ENCODE data around the gene EVL. TPM values are rescaled to one million over a fixed set of nuclear protein-coding genes. Genes with fewer than 3 reads are reported as not detected.
"Not testable (repeated sequence)": the region's sequence is repeated elsewhere in the genome, so short reads cannot be mapped to it uniquely, and the experiment has no call there.

The EVL gene
- polyA plus RNA-seq, 3 donors, result 35.3 to 37.8 (median 36.5) TPM

DNA sequence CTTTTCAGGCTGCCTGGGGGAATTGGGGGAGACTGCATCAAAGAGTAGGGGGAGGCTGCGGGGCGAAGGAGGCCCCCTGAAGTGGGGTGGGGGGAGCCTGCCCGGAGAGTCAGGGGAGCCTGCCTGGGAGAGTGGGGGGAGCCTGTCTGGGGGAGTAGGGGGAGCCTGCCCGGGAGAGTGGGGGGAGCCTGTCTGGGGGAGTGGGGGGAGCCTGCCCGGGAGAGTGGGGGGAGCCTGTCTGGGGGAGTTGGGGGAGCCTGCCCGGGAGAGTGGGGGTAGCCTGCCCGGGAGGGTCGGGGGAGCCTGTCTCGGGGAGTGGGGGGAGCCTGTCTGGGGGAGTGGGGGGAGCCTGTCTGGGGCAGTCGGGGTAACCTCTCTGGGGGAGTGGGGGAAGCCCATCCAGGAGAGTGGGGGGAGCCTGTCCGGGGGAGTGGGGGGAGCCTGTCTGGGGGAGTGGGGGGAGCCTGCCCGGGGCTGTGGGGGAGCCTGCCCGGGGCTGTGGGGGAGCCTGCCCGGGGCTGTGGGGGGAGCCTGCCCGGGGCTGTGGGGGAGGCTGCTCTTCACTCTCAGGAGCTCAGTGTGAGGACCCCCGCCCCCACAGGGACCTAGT, 100.7 kb downstream of the EVL start:
- no peak overlapping the region for H3K27ac ChIP-seq (ENCODE audit: low read depth, low read length)
- 29 to 33% (median 30%) methylated on average over 8 to 16 of the region's 16 CpGs for WGBS, 3 donors

DNA sequence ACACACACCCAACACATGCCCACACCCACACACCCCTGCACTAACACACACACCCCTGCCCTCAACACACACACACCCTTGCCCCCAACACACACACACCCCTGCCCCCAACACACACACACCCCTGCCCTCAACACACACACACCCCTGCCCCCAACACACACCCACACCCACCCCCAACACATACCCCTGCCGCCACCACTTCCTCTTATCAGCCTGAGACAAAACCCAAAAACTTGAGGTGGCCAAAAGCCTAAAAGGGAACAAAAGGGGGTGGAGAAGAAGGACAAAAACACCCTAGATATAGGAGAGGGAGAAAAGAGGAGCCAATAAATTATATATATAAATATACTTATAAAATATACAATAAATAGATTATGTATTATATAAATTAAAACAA, 103.3 kb downstream of the EVL start:
- 50 to 84% (median 61%) methylated on average over 1 of the region's 1 CpG for WGBS, 3 donors
- H3K27ac ChIP-seq (ENCODE audit: low read depth, low read length), result no peak overlapping the region

DNA sequence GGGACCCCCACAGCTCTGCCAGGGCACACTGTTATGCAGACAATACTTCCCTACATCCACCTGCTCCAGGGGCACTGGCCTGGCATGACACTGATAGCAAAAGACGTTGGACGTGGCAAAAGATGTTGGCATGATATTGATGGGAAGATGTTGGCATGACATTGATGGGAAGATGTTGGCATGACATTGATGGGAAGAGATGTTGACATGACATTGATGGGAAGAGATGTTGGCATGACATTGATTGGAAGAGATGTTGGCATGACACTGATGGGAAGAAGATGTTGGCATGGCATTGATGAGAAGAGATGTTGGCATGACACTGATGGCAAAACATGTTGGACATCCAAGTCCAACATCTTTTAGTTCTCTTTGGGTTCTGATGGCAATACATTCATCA, 105.7 kb downstream of the EVL start:
- no peak overlapping the region for H3K27ac ChIP-seq (ENCODE audit: low read depth, low read length)
- WGBS, 3 donors, result 93 to 100% (median 97%) methylated on average over 2 of the region's 2 CpGs

DNA sequence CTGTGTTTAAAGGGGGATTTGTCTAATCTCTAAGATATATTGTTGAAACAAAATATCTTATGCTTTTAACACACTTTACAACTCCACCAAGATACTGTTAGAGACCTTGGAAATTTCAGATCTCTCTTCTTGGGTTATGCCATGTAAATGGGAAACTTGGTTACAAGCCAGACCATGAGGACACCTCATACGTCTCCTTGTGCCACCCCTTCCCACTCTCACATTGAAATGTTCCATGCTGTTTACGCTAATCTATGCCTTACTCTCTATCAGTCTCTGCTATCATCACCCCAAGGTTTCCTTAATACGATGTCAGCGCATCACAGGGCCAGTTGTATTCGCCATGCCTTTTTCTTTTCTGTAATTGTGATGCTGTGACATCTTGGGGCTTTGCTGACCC, 107.6 kb downstream of the EVL start:
- 83 to 91% (median 86%) methylated on average over 5 of the region's 5 CpGs for WGBS, 3 donors
- H3K27ac ChIP-seq (ENCODE audit: low read depth, low read length), result no peak overlapping the region

DNA sequence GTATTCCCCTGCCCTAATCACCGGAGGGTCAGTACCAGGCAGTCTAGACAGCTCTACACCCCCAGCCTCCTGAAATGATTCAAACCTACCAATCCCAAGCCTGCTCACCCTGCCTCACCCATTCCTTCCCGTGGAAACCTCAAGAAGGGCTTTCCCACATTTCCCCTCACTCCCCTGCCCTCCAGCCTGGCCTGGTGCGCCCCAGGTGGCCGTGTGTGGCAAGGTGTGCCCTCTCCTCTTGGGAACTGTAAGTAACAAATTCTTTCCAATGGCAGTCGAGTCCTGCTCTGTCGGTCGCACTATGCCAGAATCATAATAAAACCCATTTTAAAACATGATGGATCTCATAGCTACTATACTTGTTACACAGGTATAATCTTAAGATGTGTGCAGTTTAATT, 108.1 kb downstream of the EVL start:
- 69 to 78% (median 76%) methylated on average over 7 of the region's 7 CpGs for WGBS, 3 donors
- H3K27ac ChIP-seq (ENCODE audit: low read depth, low read length), result no peak overlapping the region

DNA sequence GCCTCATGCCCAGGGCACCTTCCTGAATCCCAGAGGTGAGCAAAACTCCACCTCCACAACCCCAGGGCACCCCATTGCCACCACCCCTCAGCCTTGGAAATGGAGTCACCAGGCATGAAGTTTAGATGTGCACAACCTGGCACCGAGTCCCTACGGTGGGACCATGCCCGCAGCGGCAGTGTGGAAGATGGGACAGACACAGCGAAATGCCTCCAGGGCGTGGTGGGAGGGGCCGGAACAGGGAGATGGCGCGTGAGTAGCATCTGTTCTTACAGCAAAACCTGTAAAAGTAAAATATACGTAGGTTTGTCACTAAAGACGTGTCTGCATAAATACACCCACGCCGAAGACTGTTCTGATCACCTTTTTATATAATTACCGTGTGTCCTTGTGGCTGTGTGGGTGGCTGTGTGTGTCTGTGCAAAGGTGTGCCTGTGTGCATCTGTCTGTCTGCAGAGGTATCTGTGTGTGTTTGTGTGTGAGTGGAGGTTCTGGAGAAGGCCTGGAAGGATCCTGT, 111.6 kb downstream of the EVL start:
- WGBS, 3 donors, result 95% methylated on average over 14 of the region's 14 CpGs

DNA sequence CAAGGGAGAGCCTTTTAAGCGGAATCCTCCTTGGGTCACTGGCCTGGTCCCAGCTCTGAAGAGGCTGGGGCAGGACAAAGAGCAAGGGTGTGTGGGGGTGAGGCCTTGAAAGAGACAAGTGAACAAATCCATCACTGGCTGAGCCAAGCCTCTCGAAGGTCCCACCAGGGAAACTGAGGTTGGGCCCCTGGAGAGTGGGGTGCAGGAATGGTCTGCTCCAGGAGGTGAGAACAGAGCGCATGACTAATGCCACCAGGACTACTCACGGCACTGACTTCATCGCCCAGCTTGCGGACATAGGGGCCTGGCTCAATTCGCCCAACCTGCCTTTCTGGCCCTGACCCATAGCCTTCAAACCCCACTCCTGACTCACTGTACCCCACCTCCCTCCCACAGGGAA, 113.5 kb downstream of the EVL start:
- no peak overlapping the region for H3K27ac ChIP-seq (ENCODE audit: low read depth, low read length)
- WGBS, 3 donors, result 96 to 100% (median 96%) methylated on average over 7 of the region's 7 CpGs

More for the DNA sequence above, 111.6 kb downstream of the EVL start:
- no peak overlapping the region for H3K27ac ChIP-seq (ENCODE audit: low read depth, low read length)

DNA sequence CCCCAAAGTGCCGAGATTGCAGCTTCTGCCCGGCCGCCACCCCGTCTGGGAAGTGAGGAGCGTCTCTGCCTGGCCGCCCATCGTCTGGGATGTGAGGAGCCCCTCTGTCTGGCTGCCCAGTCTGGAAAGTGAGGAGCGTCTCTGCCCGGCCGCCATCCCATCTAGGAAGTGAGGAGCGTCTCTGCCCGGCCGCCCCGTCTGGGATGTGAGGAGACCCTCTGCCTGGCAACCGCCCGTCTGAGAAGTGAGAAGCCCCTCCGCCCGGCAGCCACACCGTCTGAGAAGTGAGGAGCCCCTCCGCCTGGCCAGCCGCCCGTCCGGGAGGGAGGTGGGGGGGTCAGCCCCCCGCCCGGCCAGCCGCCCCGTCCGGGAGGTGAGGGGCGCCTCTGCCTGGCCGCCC, 115.4 kb downstream of the EVL start:
- 91 to 94% (median 92%) methylated on average over 18 to 23 of the region's 30 CpGs for WGBS, 3 donors
- not testable (repeated sequence) for H3K27ac ChIP-seq (ENCODE audit: low read depth, low read length)

DNA sequence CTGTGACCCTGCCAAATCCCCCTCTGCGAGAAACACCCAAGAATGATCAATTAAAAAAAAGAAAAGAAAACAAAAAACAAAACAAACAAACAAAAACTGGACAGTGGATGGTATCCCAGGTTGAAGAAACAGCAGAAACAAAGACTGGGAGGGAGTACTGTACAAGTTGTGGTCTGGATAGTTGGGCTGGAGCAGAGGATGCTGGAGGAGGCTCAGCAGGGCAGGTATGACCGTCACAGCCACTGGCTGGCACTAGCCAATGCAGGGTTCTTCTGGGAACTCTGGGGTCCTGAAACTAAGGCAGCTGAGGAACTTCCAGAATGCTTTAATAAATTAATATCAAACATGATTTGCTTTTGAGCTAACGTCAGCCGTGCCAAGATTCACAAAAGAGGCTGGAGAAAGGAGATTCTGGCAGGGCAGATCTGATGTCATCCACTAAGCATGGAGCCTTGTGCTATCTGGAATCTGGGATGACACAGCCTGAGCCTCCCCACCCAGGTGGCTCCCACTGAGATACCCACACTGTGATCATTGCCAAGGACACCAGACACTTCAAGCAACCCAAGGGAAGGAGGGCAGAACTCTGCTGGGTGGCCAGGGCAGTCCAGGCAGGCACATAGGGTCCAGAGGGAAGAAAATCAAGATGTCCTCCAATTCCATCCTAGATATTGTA, 116.8 kb downstream of the EVL start:
- not testable (repeated sequence) for H3K27ac ChIP-seq (ENCODE audit: low read depth, low read length)
- WGBS, 3 donors, result 71 to 79% (median 77%) methylated on average over 3 to 4 of the region's 4 CpGs

DNA sequence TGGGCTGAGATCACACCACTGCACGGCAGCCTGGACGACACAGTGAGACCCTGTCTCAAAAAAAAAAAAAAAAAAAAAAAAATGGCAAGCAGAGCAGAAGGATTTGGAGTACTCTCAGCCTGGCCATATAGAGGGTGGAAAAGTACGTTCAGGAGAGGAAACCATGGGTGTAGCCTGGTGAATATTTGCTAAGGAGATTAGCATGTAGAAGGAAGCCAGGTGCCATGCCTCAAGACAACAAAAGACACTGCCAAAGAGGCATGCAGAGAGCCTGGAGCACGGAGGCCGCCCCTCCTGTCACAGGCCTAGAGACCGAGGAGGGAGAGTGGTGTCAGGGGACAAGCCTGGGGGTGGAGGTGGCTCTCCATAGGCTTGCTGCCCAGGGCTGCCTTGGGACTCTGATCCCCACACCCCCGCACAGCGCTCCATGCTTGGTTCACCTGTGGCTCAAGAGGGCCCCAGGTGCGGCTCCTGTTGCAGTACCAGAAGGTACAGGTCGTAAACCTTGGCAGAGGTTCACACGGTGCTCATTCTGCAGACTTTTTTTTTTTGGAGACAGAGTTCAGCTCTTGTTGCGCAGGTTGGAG, 122.1 kb downstream of the EVL start:
- WGBS, 3 donors, result 82 to 88% (median 82%) methylated on average over 12 of the region's 12 CpGs

DNA sequence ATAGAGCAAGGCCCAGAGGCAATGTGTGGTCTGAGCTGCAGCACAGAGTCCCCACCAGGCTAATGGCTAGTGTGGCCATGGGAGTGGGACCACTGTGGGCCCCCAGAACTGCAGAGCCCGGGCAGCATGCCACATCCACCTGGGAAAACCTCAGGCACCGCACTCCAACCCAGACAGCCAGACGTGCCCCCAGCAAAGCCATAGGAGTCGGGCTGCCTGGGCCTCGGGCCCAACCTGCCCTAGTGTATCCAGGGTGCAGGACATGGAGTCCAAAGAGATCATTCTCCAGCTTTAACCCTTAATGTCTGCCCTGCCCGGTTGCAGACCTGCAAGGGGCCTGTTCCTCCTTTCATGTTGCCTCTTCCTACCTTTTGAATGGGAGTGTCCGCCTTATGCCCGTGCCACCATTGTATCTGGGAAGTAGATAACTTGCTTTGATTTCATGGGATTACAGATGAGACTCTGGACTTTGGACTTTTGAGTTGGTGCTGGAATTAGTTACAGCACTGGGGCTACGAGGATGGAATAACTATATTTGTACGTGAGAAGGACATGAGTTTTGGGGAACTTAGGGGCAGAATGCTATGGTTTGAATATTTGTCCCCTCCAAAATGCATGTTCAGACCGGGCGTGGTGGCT, 123.3 kb downstream of the EVL start:
- H3K27ac ChIP-seq (ENCODE audit: low read depth, low read length), result no peak overlapping the region
- WGBS, 3 donors, result 83 to 91% (median 87%) methylated on average over 12 of the region's 12 CpGs

More for the DNA sequence above, 122.1 kb downstream of the EVL start:
- H3K27ac ChIP-seq (ENCODE audit: low read depth, low read length), result no peak overlapping the region

DNA sequence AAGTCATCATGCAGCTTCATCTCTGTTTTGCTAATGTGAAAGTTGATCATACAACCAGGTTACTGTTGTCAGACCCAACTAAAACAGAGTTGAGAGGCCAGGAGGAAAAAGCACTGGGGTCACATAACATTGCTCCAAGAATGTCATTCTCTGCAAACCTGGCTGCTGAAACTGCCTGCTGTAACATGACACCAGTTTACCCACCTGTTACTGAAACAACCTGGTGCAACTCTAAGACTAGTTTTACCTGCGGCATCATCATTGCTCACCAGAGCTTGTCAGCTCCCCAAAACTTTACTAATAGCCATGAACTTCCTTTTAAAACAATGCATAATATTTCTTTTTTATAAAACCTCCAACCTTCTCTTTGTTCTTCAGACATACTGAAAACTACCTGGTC, 124.9 kb downstream of the EVL start:
- 93 to 96% (median 96%) methylated on average over 1 of the region's 1 CpG for WGBS, 3 donors

DNA sequence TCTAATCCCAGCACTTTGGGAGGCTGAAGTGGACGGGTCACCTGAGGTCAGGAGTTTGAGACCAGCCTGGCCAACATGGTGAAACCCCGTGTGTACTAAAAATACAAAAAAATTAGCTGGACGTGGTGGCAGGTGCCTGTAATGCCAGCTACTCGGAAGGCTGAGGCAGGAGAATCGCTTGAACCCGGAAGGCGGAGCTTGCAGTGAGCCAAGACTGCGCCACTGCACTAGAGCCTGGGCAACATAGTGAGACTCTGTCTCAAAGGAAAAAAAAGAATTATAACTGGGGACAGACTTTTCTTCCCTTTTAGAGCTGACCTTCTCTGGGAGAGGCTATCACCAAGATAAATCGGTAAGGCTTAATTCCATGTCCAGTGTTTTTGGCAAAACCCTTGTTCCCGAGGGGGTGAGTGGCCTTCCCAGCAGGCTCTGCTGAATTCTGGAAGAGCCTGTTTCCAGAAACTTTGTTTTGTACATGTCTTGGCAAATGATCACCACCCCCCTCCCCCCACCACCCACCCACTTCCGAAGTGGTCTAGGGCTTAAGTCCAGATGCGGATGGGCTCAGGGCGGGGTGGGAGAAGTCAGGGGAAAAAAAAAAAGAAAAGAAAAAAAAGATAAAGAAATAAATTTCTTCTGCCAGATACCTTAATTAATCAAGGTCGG, 126.5 kb downstream of the EVL start:
- 64 to 74% (median 66%) methylated on average over 13 to 14 of the region's 14 CpGs for WGBS, 3 donors
- peak overlapping the region; percentile 85 for H3K27ac ChIP-seq (ENCODE audit: low read depth, low read length)

More for the DNA sequence above, 124.9 kb downstream of the EVL start:
- H3K27ac ChIP-seq (ENCODE audit: low read depth, low read length), result no peak overlapping the region

DNA sequence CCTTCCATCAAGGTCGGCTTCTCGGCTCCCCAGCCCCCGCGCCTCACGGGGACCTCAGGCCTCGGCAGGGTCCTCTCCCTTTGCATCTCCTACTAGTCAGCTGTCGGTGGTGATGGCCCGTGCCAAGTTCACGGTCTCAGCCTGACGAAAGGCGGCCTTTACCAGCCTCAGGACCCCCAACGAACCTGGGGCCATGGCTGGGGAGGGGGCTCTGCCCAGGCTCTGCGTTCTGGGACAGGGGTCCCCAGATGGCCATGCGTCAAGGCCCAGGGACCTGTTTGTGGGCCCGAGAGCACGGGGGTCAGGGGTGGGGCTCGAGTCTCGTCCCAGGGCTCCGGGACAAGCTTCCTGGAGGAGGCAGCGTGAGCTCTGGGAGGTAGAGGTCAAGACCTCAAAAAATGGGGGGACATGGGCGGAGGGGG, 127.0 kb downstream of the EVL start:
- peak overlapping the region; percentile 85 for H3K27ac ChIP-seq (ENCODE audit: low read depth, low read length)
- whole genome bisulfite sequencing, 3 donors, result 38 to 56% (median 38%) methylated on average over 21 of the region's 21 CpGs

DNA sequence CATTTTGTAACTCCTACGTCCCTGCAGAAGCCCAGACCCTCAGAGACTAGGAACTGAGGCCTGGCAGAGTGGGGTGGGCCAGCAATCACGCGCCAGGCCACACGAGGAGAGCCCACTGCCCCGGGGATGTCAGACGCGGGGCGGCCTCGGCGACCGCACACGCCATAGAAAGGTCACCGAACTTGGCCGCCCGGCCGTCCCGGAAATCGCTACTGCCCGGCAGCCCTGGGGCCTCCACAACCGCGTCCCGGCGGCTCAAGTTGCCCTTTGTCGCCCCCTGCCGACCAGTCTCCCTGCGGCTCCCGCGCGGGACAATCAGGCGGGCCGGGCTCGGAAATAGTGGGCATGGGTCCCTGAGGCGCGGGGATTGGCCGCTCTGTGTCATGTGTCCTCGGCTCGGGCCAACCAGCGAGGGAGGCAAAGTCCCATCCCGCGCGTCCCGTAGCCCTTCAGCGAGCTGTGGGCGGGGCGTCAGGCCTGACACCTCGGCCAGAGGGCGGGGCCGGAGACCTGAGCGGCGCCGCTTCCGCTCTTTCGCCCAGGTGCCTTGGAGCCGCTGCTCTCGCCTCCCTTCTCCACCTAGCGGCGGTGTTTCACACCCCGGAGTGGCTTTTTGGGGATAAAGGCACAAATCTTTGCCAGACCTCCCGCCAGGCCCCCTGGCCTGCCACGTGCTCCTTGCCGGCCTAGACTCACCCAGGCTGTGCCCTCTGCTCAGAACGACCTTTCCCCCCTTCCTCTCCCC, 127.6 kb downstream of the EVL start:
- peak overlapping the region; percentile 85 for H3K27ac ChIP-seq (ENCODE audit: low read depth, low read length)
- WGBS, 3 donors, result 1 to 2% (median 1%) methylated on average over 52 to 62 of the region's 62 CpGs
